ENCODE results near the gene PLOD1.

PLOD1 gene

GRCh38 chr1:11978301-11978700 is 43.8 kb downstream of the PLOD1 start:
- ATAC-seq (no peak), DNase-seq (no peak)

- ATAC-seq (no peak), DNase-seq (no peak)
Observed at GRCh38 chr1:11979028-11979850, 44.7 kb downstream of the PLOD1 start.

- DNase-seq (peak; percentile 94), ATAC-seq (peak; percentile 97)
Observed at GRCh38 chr1:11979851-11980675, 45.5 kb downstream of the PLOD1 start, which contains the start of gene MFN2. MFN2 (plus strand) TSS chr1:11980444; CDS start chr1:11989169, 8,725 bp downstream.

- DNase-seq (no peak), ATAC-seq (no peak)
Observed at GRCh38 chr1:11980676-11980972, 46.1 kb downstream of the PLOD1 start.

GRCh38 chr1:11981378-11982009 is 47.0 kb downstream of the PLOD1 start:
- ATAC-seq (no peak), DNase-seq (no peak)

- ATAC-seq (no peak), DNase-seq (no peak)
Observed at GRCh38 chr1:11982010-11982392, 47.5 kb downstream of the PLOD1 start.

- no peak for ATAC-seq
- no peak for DNase-seq
Observed at GRCh38 chr1:11984121-11984520, 49.6 kb downstream of the PLOD1 start.

GRCh38 chr1:11984576-11984975 is 50.1 kb downstream of the PLOD1 start:
- no peak for DNase-seq
- ATAC-seq = no peak

- ATAC-seq (no peak), DNase-seq (no peak)
Observed at GRCh38 chr1:11985171-11985570, 50.7 kb downstream of the PLOD1 start.

- DNase-seq = no peak
- ATAC-seq = no peak
Observed at GRCh38 chr1:11985851-11986250, 51.3 kb downstream of the PLOD1 start.

GRCh38 chr1:11989669-11990068 is 55.2 kb downstream of the PLOD1 start:
- ATAC-seq (no peak), DNase-seq (no peak)

GRCh38 chr1:11990303-11991032 is 56.0 kb downstream of the PLOD1 start:
- ATAC-seq (no peak), DNase-seq (no peak)

GRCh38 chr1:11991969-11992676 is 57.6 kb downstream of the PLOD1 start:
- ATAC-seq = no peak
- no peak for DNase-seq

- DNase-seq (no peak), ATAC-seq (no peak)
Observed at GRCh38 chr1:11997081-11997850, 62.7 kb downstream of the PLOD1 start.

- DNase-seq = no peak
- no peak for ATAC-seq
Observed at GRCh38 chr1:11998636-11999035, 64.1 kb downstream of the PLOD1 start.

- ATAC-seq = no peak
- DNase-seq = no peak
Observed at GRCh38 chr1:11999236-11999635, 64.7 kb downstream of the PLOD1 start.

GRCh38 chr1:12001249-12001917 is 66.9 kb downstream of the PLOD1 start:
- ATAC-seq (no peak), DNase-seq (peak; percentile 68)

- no peak for DNase-seq
- no peak for ATAC-seq
Observed at GRCh38 chr1:12001996-12002493, 67.5 kb downstream of the PLOD1 start.

- DNase-seq (no peak), ATAC-seq (no peak)
Observed at GRCh38 chr1:12003762-12004161, 69.2 kb downstream of the PLOD1 start.

Data from stimulated activated naive CD8-positive, alpha-beta T cell treated with anti-CD3 and anti-CD28 coated beads, Interleukin-15, Interleukin-2, amounts not matched to agents 100 U/mL and 50 U/mL, for 24 hours (primary cell).